ENCODE data around the gene DMXL2.

DNA sequence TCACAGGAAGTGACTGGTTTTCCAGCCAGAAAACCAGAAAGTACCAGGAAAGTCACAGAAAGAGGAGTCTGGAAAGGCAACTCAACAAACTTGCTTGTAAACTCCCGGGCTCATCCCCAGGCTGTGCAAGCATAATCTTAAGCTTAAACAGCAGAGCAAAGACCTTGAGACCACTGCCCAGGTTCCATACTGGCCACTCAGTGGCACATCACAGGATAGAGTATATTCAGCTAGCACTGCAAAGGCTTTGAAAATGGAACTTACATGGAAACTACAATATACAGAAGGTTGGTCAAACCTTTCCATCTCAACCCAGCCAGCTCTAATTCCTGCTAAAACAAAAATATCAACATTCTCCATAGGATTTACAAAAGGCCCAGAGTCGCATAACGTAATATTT, 20.1 kb downstream of the DMXL2 start:
- TF ChIP-seq, protein P1, sequence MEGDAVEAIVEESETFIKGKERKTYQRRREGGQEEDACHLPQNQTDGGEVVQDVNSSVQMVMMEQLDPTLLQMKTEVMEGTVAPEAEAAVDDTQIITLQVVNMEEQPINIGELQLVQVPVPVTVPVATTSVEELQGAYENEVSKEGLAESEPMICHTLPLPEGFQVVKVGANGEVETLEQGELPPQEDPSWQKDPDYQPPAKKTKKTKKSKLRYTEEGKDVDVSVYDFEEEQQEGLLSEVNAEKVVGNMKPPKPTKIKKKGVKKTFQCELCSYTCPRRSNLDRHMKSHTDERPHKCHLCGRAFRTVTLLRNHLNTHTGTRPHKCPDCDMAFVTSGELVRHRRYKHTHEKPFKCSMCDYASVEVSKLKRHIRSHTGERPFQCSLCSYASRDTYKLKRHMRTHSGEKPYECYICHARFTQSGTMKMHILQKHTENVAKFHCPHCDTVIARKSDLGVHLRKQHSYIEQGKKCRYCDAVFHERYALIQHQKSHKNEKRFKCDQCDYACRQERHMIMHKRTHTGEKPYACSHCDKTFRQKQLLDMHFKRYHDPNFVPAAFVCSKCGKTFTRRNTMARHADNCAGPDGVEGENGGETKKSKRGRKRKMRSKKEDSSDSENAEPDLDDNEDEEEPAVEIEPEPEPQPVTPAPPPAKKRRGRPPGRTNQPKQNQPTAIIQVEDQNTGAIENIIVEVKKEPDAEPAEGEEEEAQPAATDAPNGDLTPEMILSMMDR (IDR thresholded peaks at IDR 0.05) = no peak
- TF ChIP-seq POLR2A (IDR thresholded peaks at IDR 0.05) = no peak
